GM21619 (cell line): ENCODE data around the gene PARD6B.
"Not testable (repeated sequence)": the region's sequence is repeated elsewhere in the genome, so short reads cannot be mapped to it uniquely, and the experiment has no call there.

Experiments
- ATAC-seq: cut with Tn5 transposase; IDR thresholded peaks from one replicate; pipeline ENCODE4 v1.9.1; 2021; ENCODE audit not compliant: unreplicated experiment

The PARD6B gene

DNA sequence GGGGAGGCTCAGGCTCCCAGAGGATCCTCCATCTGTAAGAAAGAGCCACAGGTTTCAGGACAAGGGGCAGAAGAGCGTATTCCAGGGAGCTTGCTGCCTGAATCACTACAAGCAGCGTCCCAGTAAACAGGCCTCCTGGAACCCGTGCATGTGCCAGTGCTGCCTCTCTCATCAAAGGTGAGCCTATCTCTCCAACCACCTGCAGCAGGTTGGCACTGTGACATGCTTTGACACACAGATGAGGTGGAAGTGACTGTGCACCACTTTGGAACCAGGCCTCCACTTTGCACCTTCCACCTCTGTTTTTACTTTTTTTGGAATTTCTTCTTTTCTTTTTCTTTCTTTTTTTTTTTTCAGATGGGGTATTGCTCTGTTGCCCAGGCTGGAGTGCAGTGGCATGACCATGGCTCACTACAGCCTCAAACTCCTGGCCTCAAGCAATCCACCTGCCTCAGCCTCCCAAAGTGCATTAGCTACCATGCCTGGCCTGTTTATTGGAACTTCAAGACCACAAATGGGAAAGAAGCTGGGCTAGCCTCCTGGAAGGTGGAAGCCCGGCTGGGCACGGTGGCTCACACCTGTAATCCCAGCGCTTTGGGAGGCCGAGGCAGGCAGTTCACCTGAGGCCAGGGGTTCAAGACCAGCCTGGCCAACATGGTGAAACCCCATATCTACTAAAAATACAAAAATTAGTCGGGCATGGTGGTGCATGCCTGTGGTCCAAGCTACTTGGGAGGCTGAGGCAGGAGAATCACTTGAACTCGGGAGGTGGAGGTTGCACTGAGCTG is 27.5 kb upstream of the PARD6B start:
- not testable (repeated sequence) for ATAC-seq

DNA sequence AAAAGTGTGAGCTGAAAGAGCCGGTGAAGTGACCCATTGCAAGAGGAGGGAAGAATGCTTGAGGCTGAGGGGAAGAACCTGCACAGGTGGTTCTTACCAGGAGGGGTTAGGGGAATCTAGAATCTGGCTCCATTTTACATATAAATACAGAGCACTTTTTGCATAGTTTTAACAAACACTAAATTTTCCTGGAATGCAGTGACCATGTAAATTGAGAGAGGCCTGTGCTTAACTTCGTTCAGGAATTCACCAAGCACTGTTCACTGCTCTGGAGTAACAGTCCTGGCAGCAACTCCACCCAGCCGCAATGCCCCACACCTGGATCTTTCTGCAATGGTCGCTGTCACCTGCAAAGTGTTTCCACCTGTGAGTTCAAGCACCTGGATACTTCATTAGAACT is 26.9 kb upstream of the PARD6B start:
- no peak for ATAC-seq

DNA sequence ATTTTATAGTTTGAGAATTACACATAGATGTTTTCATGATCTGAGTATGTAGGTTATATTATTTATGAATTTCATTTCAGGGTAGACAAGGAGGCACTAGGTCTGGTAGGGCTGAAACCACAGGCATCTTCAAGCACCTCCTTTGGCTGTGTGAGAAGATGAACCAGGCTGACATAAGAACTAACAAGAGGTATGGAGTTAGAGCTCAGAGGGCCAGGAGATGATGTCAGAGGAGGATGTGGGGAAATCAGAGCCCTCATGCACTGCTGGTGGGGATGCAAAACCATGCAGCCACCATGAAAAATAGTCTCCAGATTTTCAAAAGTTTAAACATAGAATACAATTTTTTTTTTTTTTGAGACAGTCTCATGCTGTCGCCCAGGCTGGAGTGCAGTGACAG is 26.4 kb upstream of the PARD6B start:
- ATAC-seq = no peak

DNA sequence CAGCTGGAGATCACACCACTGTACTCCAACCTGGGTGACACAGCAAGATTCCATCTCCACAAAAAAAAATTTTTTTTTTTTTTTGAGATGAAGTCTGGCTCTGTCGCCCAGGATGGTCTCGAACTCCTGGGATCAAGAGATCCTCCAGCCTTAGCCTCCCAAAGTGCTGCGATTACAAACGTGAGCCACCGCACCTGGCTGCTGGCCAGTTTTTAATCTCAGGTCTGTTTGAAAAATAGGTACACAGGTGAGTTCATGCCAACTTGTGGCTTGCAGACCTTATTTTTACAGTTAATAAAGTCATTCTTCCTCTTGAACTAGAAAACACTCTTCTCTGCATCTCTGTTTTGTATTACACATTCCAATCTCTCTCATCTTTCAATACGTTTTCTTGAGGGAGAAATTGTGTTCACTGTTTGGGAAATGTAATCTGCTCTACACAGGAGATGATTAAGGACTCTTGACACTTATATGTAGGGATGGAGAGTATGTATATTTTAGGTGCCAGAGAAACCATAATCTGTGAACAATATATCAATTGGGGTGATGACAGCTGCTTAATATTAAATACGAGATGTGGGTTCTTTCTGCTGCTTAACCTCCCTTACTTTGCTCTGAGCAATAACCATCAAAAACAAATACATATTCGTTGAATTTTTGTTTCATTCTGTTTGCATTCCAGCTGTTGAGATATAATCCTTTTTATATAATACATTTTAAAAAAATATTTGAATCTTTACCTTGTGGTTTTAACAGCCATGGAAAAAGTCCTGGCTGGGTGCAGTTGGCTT is 22.3 kb upstream of the PARD6B start:
- no peak for ATAC-seq

DNA sequence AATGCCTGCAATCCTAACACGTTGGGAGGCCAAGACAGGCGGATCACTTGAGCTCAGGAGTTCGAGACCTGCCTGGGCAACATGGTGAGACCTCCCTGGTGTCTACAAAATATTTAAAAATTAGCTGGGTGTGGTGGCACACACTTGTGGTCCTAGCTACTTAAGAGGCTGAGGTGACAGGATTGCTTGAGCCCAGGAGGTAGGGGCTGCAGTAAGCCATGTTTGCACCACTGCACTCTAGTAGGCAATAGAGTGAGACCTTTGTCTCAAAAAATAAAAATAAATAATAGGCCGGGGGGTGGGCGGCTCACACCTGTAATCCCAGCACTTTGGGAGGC is 21.8 kb upstream of the PARD6B start:
- ATAC-seq = no peak

DNA sequence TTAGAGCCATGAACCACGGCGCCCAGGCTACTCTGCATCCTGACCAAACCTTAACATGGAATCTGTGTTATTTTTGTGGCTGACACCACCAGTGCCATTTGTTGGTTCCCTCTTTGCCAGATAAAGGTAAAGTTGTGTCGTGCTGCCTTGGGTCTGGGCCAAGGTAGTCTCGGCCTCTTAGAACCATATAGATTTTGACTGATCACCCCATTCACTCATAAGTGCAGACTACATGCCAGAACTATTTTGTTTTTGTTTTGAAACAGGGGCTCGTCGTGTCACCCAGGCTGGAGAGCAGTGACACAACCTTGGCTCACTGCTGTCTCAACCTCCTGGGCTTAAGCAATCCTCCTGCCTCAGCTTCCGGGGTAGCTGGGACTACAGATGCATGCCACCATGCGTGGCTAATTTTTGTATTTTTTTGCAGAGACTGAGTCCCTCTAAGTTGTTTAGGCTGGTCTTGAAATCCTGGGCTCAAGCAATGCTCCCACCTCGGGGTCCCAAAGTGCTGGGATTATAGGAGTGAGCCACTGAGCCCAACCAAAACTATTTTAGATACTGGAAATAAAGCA is 20.8 kb upstream of the PARD6B start:
- ATAC-seq = no peak

DNA sequence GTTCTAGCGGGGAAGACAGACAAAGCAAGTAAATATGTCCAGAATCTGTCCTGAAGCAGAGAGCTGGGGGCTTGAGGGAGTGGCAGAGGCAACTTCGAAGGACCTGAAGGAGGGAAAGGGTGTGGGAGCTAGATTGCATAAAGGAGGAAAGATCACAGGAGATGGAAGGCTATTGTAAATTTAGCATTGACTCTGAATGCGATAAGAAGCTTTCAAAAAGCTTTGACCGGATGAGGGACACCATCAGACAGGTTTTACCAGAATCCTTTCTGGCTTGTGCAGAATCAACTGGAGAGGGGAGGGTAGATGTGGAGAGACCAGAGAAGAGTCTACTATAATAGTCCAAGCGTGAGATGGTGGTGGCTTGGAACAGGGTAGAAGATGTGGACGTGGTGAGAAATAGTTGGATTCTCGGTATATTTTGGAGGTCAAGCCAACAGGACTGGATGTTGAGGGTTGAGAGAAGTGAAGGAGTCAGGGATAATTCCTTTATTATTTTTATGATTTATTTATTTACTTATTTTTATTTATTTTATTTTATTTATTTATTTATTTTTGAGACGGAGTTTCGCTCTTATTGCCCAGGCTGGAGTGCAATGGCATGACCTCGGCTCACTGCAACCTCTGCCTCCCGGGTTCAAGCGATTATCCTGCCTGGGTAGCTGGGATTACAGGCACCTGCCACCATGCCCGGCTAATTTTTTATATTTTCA is 20.1 kb upstream of the PARD6B start:
- ATAC-seq = no peak

DNA sequence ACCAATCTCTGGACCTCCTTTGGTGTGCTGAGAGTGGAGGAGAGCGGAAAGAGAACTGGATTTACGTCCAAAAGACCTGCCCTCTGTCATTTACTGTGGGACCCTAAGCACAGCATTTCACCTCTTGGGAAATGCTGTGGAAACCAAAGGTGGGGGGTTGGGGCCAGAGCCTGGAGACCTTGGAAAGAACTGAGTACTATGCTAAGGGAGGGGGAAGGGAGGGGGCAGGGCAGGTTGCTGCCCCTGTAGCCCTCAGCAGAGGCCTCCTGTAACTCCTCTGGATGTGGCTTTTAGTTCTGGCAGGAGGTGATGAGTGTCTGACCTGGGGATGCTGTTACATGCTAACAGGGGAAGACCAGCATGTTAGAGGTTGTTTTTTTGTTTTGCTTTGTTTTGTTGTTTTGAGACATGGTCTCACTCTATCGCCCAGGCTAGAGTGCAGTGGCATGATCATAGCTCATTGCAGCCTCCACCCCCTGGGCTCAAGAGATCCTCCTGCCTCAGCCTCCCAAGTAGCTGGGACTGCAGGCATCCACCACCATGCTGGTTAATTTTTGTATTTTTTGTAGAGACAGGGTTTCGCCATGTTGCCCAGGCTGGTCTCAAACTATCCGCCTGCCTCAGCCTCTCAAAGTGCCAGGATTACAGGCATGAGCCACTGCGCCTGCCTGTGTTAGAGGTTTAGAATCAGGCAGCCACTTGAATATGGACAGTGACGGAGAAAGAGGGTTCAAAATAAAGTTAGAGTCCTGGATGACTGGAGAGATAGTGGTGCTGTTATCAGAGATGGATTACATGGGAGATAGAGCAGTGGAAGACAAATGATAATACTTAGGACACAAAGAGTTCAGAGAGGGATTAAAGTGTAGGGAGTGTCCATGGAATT is 18.4 kb upstream of the PARD6B start:
- no peak for ATAC-seq

DNA sequence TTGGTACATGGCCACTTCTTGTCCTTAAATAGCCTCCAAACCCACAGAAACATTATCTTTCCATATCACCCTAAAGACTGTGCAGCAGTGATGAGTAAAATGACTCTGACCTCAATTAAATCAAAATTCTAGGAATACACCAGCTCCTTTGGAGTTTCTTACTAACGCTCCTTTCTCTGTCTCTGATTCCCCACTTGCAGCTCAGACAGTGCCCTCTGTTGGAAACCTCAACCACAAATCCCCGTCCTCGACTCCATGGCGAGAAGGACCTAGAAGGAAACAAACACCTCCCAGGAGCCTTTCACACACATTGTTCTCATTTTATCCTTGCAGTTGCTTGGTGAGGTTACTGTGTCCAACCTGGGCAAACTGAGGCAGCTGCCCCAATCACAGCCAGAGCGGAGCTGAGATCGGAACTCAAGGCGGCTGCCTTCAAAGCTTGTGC is 17.7 kb upstream of the PARD6B start:
- ATAC-seq = no peak

DNA sequence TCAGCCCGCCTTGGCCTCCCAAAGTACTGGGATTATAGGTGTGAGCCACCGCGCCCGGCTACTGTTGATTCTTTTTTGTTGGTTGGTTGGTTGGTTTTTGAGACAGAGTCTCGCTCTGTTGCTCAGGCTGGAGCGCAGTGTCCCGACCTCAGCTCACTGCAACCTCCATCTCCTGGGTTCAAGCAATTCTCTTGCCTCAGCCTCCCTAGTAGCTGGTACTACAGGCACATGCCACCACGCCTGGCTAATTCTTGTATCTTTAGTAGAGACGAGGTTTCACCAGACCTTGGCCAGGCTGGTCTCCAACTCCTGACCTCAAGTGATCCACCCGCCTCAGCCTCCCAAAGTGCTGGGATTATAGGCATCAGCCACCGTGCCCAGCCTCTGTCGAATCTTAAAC is 17.0 kb upstream of the PARD6B start:
- not testable (repeated sequence) for ATAC-seq

DNA sequence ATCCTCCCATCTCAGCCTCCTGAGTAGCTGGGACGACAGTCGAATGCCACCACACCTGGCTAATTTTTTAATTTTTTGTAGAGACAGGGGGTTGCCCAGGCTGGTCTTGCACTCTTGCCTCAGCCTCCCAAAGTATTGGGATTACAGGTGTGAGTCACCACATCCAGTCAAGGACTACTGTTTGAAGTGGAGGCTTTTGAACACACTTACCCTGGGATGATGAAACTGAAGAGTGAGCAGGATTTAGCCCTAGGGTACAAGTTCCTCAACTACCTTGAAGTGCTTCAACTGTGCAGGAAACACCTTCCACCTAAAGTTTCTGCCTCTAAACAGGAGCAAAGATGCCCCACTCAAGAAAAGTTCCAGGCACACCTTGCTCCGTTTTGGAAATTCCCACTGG is 15.7 kb upstream of the PARD6B start:
- no peak for ATAC-seq

DNA sequence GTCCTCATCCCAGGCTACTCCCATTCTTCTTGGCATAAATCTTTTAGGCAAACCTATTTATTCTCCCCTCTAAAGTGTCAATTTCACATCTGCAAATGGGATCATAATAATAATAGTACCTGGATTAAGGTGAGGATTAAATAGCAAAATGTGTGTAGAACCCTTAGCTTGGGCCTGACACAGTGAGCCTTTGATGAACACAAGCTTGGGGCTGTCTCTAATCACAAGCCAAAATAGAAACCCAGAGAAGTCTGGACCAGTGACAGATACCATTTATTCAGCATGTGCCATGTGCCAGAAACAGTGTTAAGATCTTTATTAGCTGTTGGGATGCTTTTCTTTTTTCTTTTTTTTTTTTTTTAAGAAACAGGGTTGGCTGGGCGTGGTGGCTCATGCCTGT is 14.9 kb upstream of the PARD6B start:
- no peak for ATAC-seq

DNA sequence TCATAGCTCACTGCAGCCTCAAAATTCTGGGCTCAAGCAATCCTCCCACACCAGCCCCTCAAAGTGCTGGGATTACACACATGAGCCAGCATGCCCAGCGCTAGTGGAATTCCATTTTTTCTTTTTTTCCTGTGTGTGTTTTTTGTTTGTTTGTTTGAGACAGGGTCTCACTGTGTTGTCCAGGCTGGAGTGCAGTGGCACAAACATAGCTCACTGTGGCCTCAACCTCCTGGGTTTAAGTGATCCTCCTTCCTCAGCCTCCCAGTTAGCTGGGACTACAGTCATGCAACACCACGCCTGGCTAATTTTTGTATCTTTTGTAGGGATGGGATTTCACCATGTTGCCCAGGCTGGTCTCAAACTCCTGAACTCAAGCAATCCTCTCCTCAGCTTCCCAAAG is 14.1 kb upstream of the PARD6B start:
- no peak for ATAC-seq

DNA sequence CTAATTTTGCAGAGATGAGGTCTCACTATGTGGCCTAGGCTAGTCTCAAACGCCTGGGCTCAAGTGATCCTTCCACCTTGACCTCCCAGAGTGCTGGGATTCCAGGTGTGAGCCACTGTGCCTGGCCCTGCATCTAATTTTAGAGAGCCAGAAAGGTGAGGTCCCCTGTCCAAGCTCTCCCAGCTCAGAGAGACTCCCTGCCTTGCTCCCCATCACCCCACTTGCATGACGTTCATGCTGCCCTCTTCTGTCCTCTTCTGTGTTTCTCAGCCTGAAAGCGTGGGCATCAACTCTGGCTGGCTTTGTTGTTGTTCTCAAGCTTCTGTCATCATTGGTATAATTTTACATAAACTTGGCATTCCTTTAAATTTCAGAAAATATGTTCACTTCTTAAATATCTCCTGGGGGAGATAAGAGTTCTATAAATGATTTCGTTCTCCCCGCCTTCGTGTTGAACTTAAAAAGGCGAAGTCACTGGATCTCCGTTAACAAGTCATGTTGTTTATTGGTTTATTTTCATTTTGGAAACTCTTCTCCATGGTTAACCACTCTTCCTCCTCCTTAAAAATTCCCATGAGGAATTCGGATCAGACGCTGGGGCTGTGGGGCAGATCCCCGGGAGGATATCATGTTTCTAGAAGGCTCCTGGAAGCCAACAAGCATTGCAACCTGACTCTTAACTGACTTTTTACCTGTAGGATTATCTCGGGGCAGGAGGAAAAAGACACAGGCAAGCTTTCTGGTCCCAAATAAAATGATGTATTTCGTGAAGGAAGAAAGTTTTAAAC is 13.2 kb upstream of the PARD6B start:
- ATAC-seq = no peak

DNA sequence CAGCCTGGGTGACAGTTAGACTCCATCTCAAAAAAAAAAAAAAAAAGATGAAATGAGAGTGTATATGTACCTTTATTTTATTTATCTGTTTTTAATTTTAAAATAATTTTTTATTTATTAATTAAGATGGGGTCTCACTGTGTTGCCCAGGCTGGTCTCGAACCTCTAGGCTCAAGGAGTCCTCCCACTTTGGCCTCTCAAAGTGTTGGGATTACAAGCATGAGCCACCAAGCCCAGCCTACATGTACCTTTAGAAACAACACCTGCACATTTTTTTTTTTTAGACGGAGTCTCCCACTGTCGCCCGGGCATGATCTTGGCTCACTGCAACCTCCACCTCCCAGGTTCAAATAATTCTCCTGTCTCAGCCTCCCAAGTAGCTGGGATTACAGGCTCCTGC is 12.1 kb upstream of the PARD6B start:
- ATAC-seq = no peak

DNA sequence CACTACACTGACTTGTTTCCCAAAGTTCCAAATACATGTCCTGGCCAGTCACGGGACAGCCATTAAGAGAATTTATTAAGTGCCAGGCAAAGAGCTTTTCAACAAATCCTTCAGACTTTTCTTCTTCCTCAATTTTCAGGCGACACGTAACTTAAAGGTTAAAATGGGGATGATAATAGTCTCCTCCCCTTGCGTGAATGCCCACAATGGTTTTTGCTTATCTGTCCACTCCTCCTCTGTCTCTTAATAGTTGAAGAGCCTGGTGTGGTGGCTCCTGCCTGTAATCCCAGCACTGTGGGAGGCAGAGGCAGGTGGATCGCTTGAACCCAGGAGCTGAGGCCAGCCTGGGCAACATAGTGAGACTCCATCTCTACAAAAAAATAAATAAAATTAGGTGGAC is 11.4 kb upstream of the PARD6B start:
- no peak for ATAC-seq

DNA sequence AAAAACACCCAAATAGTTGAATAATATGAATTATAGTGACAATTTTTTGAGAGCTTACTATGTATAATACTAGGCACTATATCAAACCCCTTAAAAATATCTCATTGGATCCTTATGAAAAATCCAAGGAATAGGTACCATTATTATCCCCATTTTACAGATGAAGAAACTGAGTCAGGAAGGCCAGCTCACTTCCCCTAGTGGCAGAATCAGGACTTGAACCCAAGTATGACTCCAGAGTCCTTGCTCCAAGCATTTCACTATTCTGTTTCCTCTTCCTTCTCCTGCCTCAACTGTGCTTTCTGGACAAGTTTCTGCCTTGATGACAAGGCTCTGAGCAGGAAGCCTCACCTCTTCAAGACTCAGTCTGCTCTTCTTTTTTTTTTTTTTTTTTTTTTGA is 10.8 kb upstream of the PARD6B start:
- ATAC-seq = no peak

DNA sequence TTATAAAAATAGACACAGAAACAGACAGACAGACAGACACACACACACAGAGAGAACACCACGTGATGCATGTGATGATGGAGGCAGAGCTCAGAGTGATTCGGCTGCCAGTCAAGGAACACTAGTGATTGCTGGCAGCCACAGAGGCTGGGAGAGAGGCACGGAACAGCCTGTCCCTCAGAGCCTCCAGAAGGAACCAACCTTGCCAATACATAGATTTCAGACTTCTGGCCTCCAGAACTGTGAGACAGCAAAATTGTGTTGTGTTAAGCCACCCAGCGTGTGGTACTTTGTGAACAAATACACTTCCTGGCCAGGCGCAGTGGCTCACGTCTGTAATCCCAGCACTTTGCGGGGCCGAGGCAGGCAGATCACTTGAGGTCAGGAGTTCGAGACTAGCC is 9.5 kb upstream of the PARD6B start:
- ATAC-seq = no peak

DNA sequence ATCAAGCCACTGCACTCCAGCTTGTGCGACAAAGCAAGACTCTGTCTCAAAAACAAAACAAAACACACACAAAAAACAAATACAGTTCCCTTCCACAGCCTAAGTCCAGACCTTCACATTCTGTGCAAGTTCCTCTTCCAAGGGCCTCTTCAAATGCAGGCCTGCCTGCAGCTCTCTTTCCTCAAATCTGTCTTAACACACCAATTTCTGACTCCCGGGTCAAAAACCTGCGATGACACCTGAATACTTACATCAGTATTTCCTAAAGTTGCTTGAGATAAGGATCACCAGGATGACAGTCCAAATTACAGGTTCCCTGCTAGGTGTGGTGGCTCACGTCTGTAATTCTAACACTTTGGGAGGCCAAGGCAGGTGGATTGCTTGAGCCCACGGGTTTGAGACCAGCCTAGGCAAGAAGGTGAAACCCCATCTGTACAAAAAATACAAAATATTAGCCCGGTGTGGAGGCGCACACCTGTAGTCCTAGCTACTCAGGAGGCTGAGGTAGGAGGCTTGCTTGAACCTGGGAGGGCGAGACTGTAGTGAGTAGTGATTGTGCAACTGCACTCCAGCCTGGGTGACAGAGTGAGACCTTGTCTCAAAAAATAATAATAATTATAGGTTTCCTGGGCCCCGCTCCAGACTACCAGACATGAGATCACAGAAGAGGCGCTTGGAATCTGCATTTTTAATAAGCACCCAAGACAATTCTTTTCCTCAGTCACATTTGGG is 8.8 kb upstream of the PARD6B start:
- ATAC-seq = no peak
